ENCODE data around the gene TBL2.

GRCh38 chr7:73626814-73627213 is 48.4 kb upstream of the TBL2 start:
- TF ChIP-seq CTCF (conservative IDR thresholded peaks at IDR 0.05; ENCODE audit: low read length) (no peak), EZH2phosphoT487 (IDR thresholded peaks at IDR 0.05; ENCODE audit: borderline replicate concordance) (no peak)
